Measurements from ENCODE around the gene HNF4A.

DNA sequence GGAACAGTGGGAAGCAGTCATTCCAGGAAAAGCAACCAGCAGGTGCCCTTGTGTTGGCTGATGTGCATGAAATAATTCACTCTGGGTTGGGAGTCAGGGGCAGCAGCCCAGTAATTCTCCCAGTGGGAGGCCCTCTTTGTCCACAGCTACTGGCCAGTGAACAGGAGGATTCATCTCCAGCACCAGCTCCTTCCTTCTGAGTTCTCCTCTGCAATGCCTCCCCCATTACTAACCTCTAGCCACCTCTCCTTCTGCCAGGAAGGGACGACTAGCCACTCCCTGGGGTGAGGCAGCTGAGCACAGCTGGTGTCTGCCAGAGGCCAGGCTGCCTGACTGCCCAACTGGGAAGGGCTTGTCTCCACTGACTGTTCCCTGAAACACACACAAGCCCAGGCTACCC, 31.2 kb upstream of the HNF4A start:
- TF ChIP-seq, protein P1, sequence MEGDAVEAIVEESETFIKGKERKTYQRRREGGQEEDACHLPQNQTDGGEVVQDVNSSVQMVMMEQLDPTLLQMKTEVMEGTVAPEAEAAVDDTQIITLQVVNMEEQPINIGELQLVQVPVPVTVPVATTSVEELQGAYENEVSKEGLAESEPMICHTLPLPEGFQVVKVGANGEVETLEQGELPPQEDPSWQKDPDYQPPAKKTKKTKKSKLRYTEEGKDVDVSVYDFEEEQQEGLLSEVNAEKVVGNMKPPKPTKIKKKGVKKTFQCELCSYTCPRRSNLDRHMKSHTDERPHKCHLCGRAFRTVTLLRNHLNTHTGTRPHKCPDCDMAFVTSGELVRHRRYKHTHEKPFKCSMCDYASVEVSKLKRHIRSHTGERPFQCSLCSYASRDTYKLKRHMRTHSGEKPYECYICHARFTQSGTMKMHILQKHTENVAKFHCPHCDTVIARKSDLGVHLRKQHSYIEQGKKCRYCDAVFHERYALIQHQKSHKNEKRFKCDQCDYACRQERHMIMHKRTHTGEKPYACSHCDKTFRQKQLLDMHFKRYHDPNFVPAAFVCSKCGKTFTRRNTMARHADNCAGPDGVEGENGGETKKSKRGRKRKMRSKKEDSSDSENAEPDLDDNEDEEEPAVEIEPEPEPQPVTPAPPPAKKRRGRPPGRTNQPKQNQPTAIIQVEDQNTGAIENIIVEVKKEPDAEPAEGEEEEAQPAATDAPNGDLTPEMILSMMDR (IDR thresholded peaks at IDR 0.05) = no peak
- no peak for TF ChIP-seq POLR2A (IDR thresholded peaks at IDR 0.05)

All from ovary (tissue), 3 donors.